ENCODE results near the gene ARL16. TPM values are rescaled to one million over a fixed set of nuclear protein-coding genes. Genes with fewer than 3 reads are reported as not detected.

ARL16 gene
- total RNA-seq, 4 donors from 2014 or later: 22.1 to 37.9 (median 34.3) TPM

DNA sequence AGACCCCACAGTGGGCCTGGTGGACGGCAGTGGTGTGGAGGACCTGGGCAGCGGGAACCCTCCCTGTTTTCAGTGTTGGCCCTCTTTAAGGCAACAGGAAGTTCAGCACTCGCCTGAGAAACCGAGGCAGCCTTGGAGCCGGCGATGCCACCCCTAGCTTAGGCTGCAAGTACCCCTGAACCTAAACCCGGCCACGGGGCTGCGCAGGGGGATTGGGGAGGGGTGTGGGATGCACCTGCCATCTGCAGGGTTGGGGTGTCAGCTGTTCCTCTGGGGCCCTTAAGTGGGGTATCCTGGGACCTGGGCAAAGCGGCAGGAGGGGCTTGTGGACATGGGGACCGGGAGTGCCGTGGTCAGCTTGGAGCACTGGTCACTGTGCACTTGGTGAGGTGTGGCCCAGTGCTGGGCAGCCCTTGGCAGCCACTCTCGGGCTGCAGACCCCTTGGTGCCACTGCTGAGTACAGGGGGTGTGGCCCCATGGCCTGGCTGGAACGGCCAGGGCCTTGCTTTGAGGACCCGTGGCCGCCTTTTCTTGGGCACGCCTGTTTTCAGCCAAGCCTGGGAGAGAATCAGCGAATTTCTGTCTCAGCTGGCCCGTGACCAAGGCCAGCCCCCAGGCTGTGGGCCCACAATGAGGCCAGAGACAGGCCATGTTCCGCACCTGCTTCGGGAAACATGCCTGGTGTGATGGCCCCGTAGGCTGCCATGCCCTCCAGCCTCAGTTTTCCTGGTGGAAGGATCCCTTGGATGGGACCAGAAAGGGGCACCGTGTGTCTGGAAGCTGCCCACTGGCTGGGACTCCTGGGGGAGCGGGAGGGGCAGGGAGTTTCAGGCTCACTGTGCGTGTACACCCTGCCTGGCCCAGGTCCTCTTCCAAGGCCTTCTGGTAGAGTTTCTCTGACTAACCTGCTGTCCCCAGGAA lies 24.4 kb upstream of the ARL16 start:
- Histone ChIP-seq H3K9me3 (no peaks in the 10 kb centered on the region), H3K4me3 (no peak overlapping the region), H3K36me3 (peaks cover 0 to 37% (median 4%) of the 10 kb centered on the region in 3 donors), H3K27ac (no peak overlapping the region), H3K4me1 (peaks cover 0 to 38% (median 29%) of the 10 kb centered on the region in 4 donors), H3K27me3 (no peaks in the 10 kb centered on the region)
- 83 to 93% methylated on average over 9 to 25 of the region's 25 CpGs for WGBS, 2 donors
- TF ChIP-seq POLR2A (IDR thresholded peaks at IDR 0.05): no peak
- TF ChIP-seq EP300 (IDR thresholded peaks at IDR 0.05): no peak
- TF ChIP-seq, protein P1, sequence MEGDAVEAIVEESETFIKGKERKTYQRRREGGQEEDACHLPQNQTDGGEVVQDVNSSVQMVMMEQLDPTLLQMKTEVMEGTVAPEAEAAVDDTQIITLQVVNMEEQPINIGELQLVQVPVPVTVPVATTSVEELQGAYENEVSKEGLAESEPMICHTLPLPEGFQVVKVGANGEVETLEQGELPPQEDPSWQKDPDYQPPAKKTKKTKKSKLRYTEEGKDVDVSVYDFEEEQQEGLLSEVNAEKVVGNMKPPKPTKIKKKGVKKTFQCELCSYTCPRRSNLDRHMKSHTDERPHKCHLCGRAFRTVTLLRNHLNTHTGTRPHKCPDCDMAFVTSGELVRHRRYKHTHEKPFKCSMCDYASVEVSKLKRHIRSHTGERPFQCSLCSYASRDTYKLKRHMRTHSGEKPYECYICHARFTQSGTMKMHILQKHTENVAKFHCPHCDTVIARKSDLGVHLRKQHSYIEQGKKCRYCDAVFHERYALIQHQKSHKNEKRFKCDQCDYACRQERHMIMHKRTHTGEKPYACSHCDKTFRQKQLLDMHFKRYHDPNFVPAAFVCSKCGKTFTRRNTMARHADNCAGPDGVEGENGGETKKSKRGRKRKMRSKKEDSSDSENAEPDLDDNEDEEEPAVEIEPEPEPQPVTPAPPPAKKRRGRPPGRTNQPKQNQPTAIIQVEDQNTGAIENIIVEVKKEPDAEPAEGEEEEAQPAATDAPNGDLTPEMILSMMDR (IDR thresholded peaks at IDR 0.05): no peak
- DNase-seq (ENCODE audit: low spot score in 2 of 2): no peak

DNA sequence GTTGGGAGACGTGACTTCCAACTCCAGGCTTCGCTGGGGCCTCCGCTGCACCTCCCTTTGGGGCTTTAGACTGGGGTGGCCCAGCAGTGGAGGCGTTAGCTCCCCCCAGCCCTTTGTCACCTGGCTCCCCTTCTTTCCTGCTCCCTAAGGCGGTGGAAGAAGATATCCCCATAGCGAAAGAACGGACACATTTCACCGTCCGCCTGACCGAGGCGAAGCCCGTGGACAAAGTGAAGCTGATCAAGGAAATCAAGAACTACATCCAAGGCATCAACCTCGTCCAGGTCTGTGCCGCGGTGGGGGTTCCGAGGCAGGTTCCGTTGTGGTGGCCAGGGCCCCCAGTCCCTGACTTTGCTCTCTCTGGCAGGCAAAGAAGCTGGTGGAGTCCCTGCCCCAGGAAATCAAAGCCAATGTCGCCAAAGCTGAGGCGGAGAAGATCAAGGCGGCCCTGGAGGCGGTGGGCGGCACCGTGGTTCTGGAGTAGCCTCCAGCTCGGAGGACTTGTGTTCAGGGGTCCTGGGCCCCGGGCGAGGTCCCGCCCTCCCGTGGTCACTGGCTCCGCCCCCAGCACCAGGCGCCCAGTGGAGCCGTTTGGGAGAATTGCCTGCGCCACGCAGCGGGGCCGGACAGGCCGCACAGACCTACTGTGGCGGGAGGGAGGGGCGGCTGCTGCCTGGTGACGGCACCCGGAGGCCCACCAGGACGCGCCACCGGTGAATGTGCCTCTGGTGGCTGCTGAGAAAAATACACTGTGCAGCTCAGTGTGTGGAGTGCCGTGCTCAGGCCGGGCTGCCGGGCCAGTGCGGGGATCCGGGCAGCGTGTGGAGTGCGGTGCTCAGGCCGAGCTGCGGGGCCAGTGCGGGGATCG lies 23.4 kb upstream of the ARL16 start:
- Histone ChIP-seq H3K4me3 (no peak overlapping the region), H3K27me3 (no peaks in the 10 kb centered on the region), H3K27ac (no peak overlapping the region), H3K9me3 (no peaks in the 10 kb centered on the region), H3K4me1 (peaks cover 0 to 39% (median 30%) of the 10 kb centered on the region in 4 donors), H3K36me3 (peaks cover 0 to 37% (median 4%) of the 10 kb centered on the region in 3 donors)
- DNase-seq (ENCODE audit: low spot score in 2 of 2): no peak
- WGBS, 2 donors: 93% methylated on average over 53 to 54 of the region's 54 CpGs
- TF ChIP-seq, protein P1 (IDR thresholded peaks at IDR 0.05): peak in 1 of 5 experiments; percentile 11
- TF ChIP-seq POLR2A (IDR thresholded peaks at IDR 0.05): no peak

DNA sequence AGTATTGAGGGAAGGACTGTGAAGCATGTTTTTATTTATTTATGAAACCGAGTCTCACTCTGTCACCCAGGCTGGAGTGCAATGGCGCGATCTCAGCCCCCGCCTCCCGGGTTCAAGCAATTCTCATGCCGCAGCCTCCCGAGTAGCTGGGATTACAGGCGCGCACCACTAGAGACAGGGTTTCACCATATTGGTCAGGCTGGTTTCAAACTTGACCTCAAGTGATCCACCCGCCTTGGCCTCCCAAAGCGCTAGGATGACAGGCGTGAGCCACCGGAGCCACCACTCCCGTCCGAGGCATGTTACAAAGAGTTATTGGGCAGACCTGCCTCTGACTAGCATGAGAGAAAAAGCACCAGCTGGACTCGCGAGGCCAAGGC lies 22.6 kb upstream of the ARL16 start:
- WGBS, 2 donors: 92 to 94% methylated on average over 17 of the region's 17 CpGs
- Histone ChIP-seq H3K27me3 (no peaks in the 10 kb centered on the region), H3K27ac (no peak overlapping the region), H3K4me3 (no peak overlapping the region), H3K4me1 (peaks cover 0 to 40% (median 32%) of the 10 kb centered on the region in 4 donors), H3K9me3 (no peaks in the 10 kb centered on the region), H3K36me3 (peaks cover 0 to 44% (median 4%) of the 10 kb centered on the region in 3 donors)
- no peak for DNase-seq (ENCODE audit: low spot score in 2 of 2)
- no peak for TF ChIP-seq EP300 (IDR thresholded peaks at IDR 0.05)
- no peak for TF ChIP-seq POLR2A (IDR thresholded peaks at IDR 0.05)
- TF ChIP-seq, protein P1 (IDR thresholded peaks at IDR 0.05): no peak

DNA sequence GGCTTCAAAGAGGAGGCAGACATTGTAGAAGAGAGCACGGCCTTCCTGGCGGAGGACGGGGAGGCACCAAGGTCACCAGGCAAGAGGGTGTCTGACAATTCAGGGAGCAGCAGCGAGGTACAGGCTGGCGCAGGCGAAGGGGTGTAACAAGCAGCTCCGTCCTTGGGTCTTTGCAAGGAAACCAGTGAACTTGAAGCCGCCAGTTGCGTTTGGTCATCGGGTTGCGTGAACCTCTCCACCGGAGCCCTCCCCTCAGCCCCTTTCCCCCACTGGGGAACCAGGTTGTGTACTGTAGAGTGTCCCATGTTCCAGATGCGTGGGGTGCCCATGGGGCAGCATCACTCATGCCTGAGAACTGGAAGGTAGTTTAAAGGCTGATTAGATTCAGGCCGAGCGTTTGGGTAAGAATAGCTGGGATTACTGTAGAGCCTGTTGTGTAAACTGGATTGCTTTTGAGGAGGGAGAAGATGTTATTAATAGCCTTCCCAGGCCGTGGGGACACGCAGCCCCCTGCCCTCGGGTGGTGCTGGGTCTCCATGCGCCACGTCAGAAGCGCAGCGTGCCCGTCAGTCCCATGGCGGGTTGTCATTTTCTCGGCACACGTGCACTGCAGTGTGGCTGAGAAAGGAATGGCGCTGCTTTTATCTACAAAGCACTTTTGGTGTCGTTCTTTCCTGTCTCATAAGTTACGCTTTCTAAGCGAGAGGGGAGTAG lies 22.1 kb upstream of the ARL16 start:
- Histone ChIP-seq H3K27ac (no peak overlapping the region), H3K4me1 (peaks cover 0 to 40% (median 29%) of the 10 kb centered on the region in 4 donors), H3K27me3 (no peaks in the 10 kb centered on the region), H3K9me3 (no peaks in the 10 kb centered on the region), H3K36me3 (peaks cover 0 to 49% (median 4%) of the 10 kb centered on the region in 3 donors), H3K4me3 (no peak overlapping the region)
- 90 to 93% methylated on average over 30 of the region's 30 CpGs for WGBS, 2 donors
- TF ChIP-seq, protein P1 (IDR thresholded peaks at IDR 0.05): no peak
- TF ChIP-seq EP300 (IDR thresholded peaks at IDR 0.05) (no peak), POLR2A (IDR thresholded peaks at IDR 0.05) (no peak)
- no peak for DNase-seq (ENCODE audit: low spot score in 2 of 2)

Data from tibial nerve (tissue), 4 donors.